ENCODE results near the gene NLRP7. TPM values are rescaled to one million over a fixed set of nuclear protein-coding genes. Genes with fewer than 3 reads are reported as not detected.
"Not testable (repeated sequence)": the region's sequence is repeated elsewhere in the genome, so short reads cannot be mapped to it uniquely, and the experiment has no call there.

Gene NLRP7
- total RNA-seq, 2 donors from 2014 or later = 1.1 to 1.2 TPM

- ATAC-seq (peak; percentile 94 to 97), DNase-seq (ENCODE audit: low spot score) (peak; percentile 93)
- H3K4me1 Mint-ChIP-seq (ENCODE audit: low read depth in 2 of 2) = peaks cover 39 to 44% of the 10 kb centered on the region in 2 donors
- peak within 1 kb of the TSS; percentile 95 to 97 for H3K27ac Mint-ChIP-seq
- H3K36me3 Mint-ChIP-seq = peaks cover 6% of the 10 kb centered on the region
- H3K27me3 Mint-ChIP-seq = no peaks in the 10 kb centered on the region
- peak within 1 kb of the TSS; percentile 91 for H3K4me3 Mint-ChIP-seq
- H3K9me3 Mint-ChIP-seq = no peaks in the 10 kb centered on the region
Measured at GRCh38 chr19:54905803-54906511, 41.4 kb downstream of the NLRP7 start, which contains the start of gene NCR1. TSS of gene NCR1 (plus strand) at chr19:54906148. CDS start at chr19:54906188, 40 bp downstream.

GRCh38 chr19:54905421-54905802 lies 41.9 kb downstream of the NLRP7 start:
- ATAC-seq (no peak), DNase-seq (ENCODE audit: low spot score) (no peak)
- peaks cover under 1% of the 10 kb centered on the region for H3K36me3 Mint-ChIP-seq
- peak overlapping the region; percentile 95 to 97 for H3K27ac Mint-ChIP-seq
- no peaks in the 10 kb centered on the region for H3K9me3 Mint-ChIP-seq
- H3K4me1 Mint-ChIP-seq (ENCODE audit: low read depth in 2 of 2) = peaks cover 38 to 42% of the 10 kb centered on the region in 2 donors
- no peaks in the 10 kb centered on the region for H3K27me3 Mint-ChIP-seq
- H3K4me3 Mint-ChIP-seq = peak overlapping the region; percentile 91

GRCh38 chr19:54904261-54904660 lies 43.1 kb downstream of the NLRP7 start:
- not testable (repeated sequence) for DNase-seq (ENCODE audit: low spot score); H3K36me3 Mint-ChIP-seq; H3K9me3 Mint-ChIP-seq; H3K27me3 Mint-ChIP-seq
- Mint-ChIP-seq H3K27ac (peak overlapping the region; percentile 95 to 97), H3K4me1 (ENCODE audit: low read depth in 2 of 2) (peaks cover 47 to 54% of the 10 kb centered on the region in 2 donors), H3K4me3 (peak overlapping the region; percentile 91)
- peak; percentile 24 to 25 for ATAC-seq

- no peak overlapping the region for H3K4me3 Mint-ChIP-seq
Measured at GRCh38 chr19:54903303-54903702, 44.0 kb downstream of the NLRP7 start.

GRCh38 chr19:54902061-54902460 lies 45.3 kb downstream of the NLRP7 start:
- ATAC-seq (no peak), DNase-seq (ENCODE audit: low spot score) (no peak)
- no peaks in the 10 kb centered on the region for H3K9me3 Mint-ChIP-seq
- H3K4me3 Mint-ChIP-seq = peak overlapping the region; percentile 79
- H3K27ac Mint-ChIP-seq = peak overlapping the region; percentile 83 to 98
- H3K27me3 Mint-ChIP-seq = peaks cover 0 to 7% of the 10 kb centered on the region in 2 donors
- H3K4me1 Mint-ChIP-seq (ENCODE audit: low read depth in 2 of 2) = peaks cover 58 to 66% of the 10 kb centered on the region in 2 donors
- H3K36me3 Mint-ChIP-seq = no peaks in the 10 kb centered on the region

More at GRCh38 chr19:54903303-54903702, 44.0 kb downstream of the NLRP7 start:
- no peaks in the 10 kb centered on the region for H3K9me3 Mint-ChIP-seq
- ATAC-seq (no peak), DNase-seq (ENCODE audit: low spot score) (no peak)
- peaks cover 55 to 64% of the 10 kb centered on the region in 2 donors for H3K4me1 Mint-ChIP-seq (ENCODE audit: low read depth in 2 of 2)
- peak overlapping the region; percentile 95 to 97 for H3K27ac Mint-ChIP-seq
- H3K27me3 Mint-ChIP-seq = peaks cover 0 to 7% of the 10 kb centered on the region in 2 donors
- no peaks in the 10 kb centered on the region for H3K36me3 Mint-ChIP-seq

- H3K36me3 Mint-ChIP-seq, H3K27me3 Mint-ChIP-seq, H3K9me3 Mint-ChIP-seq: not testable (repeated sequence)
- peak overlapping the region; percentile 83 to 98 for H3K27ac Mint-ChIP-seq
- DNase-seq (ENCODE audit: low spot score) = peak; percentile 86
- peaks cover 61 to 65% of the 10 kb centered on the region in 2 donors for H3K4me1 Mint-ChIP-seq (ENCODE audit: low read depth in 2 of 2)
- peak; percentile 53 to 79 for ATAC-seq
- H3K4me3 Mint-ChIP-seq = peak overlapping the region; percentile 79
Measured at GRCh38 chr19:54901153-54901552, 46.2 kb downstream of the NLRP7 start.

- Mint-ChIP-seq H3K4me1 (ENCODE audit: low read depth in 2 of 2) (peaks cover 50 to 53% of the 10 kb centered on the region in 2 donors), H3K27ac (peak overlapping the region; percentile 61 to 98)
Measured at GRCh38 chr19:54899646-54900045, 47.7 kb downstream of the NLRP7 start.

GRCh38 chr19:54898685-54899084 lies 48.6 kb downstream of the NLRP7 start:
- not testable (repeated sequence) for H3K36me3 Mint-ChIP-seq; DNase-seq (ENCODE audit: low spot score); ATAC-seq; H3K4me3 Mint-ChIP-seq; H3K9me3 Mint-ChIP-seq; H3K27me3 Mint-ChIP-seq
- peak overlapping the region in 1 of 2 donors; percentile 98 for H3K27ac Mint-ChIP-seq
- H3K4me1 Mint-ChIP-seq (ENCODE audit: low read depth in 2 of 2) = peaks cover 40 to 47% of the 10 kb centered on the region in 2 donors

More at GRCh38 chr19:54899646-54900045, 47.7 kb downstream of the NLRP7 start:
- H3K4me3 Mint-ChIP-seq = peak overlapping the region; percentile 44
- ATAC-seq; H3K36me3 Mint-ChIP-seq; H3K9me3 Mint-ChIP-seq; H3K27me3 Mint-ChIP-seq; DNase-seq (ENCODE audit: low spot score): not testable (repeated sequence)

GRCh38 chr19:54896036-54896435 lies 51.3 kb downstream of the NLRP7 start:
- ATAC-seq = no peak

GRCh38 chr19:54894106-54894505 lies 53.2 kb downstream of the NLRP7 start:
- H3K27me3 Mint-ChIP-seq; H3K36me3 Mint-ChIP-seq; ATAC-seq; H3K9me3 Mint-ChIP-seq; DNase-seq (ENCODE audit: low spot score); H3K4me3 Mint-ChIP-seq; H3K27ac Mint-ChIP-seq: not testable (repeated sequence)
- peaks cover 10 to 17% of the 10 kb centered on the region in 2 donors for H3K4me1 Mint-ChIP-seq (ENCODE audit: low read depth in 2 of 2)

More at GRCh38 chr19:54896036-54896435, 51.3 kb downstream of the NLRP7 start:
- Mint-ChIP-seq H3K9me3 (no peaks in the 10 kb centered on the region), H3K4me1 (ENCODE audit: low read depth in 2 of 2) (peaks cover 27 to 33% of the 10 kb centered on the region in 2 donors), H3K27me3 (peaks cover 0 to 7% of the 10 kb centered on the region in 2 donors), H3K4me3 (no peak overlapping the region), H3K27ac (peak overlapping the region; percentile 0 to 65), H3K36me3 (no peaks in the 10 kb centered on the region)
- no peak for DNase-seq (ENCODE audit: low spot score)

GRCh38 chr19:54893406-54893805 lies 53.9 kb downstream of the NLRP7 start:
- H3K4me1 Mint-ChIP-seq (ENCODE audit: low read depth in 2 of 2) = peaks cover 3 to 10% of the 10 kb centered on the region in 2 donors
- no peak overlapping the region for H3K27ac Mint-ChIP-seq
- no peaks in the 10 kb centered on the region for H3K27me3 Mint-ChIP-seq
- H3K4me3 Mint-ChIP-seq = no peak overlapping the region
- H3K9me3 Mint-ChIP-seq = no peaks in the 10 kb centered on the region
- no peak for DNase-seq (ENCODE audit: low spot score)
- no peaks in the 10 kb centered on the region for H3K36me3 Mint-ChIP-seq
- ATAC-seq = no peak

- no peak overlapping the region for H3K4me3 Mint-ChIP-seq
- peak overlapping the region in 1 of 2 donors; percentile 69 for H3K27ac Mint-ChIP-seq
- H3K27me3 Mint-ChIP-seq = no peaks in the 10 kb centered on the region
- ATAC-seq (no peak), DNase-seq (ENCODE audit: low spot score) (no peak)
- H3K4me1 Mint-ChIP-seq (ENCODE audit: low read depth in 2 of 2) = no peaks in the 10 kb centered on the region
- no peaks in the 10 kb centered on the region for H3K9me3 Mint-ChIP-seq
- H3K36me3 Mint-ChIP-seq = no peaks in the 10 kb centered on the region
Measured at GRCh38 chr19:54889566-54889965, 57.8 kb downstream of the NLRP7 start.

- DNase-seq (ENCODE audit: low spot score) (no peak), ATAC-seq (peak in 1 of 2 donors; percentile 40)
- H3K27ac Mint-ChIP-seq = peak overlapping the region in 1 of 2 donors; percentile 57
- no peaks in the 10 kb centered on the region for H3K36me3 Mint-ChIP-seq
- peaks cover 0 to 5% of the 10 kb centered on the region in 2 donors for H3K4me1 Mint-ChIP-seq (ENCODE audit: low read depth in 2 of 2)
- H3K27me3 Mint-ChIP-seq = no peaks in the 10 kb centered on the region
- H3K9me3 Mint-ChIP-seq = no peaks in the 10 kb centered on the region
- no peak overlapping the region for H3K4me3 Mint-ChIP-seq
Measured at GRCh38 chr19:54888239-54888638, 59.1 kb downstream of the NLRP7 start.

GRCh38 chr19:54883228-54883627 lies 64.1 kb downstream of the NLRP7 start:
- Mint-ChIP-seq H3K4me3 (peak overlapping the region; percentile 50), H3K9me3 (no peaks in the 10 kb centered on the region), H3K27ac (peak overlapping the region; percentile 46 to 82), H3K27me3 (peaks cover 7 to 9% of the 10 kb centered on the region in 2 donors), H3K36me3 (no peaks in the 10 kb centered on the region), H3K4me1 (ENCODE audit: low read depth in 2 of 2) (peaks cover 6 to 17% of the 10 kb centered on the region in 2 donors)
- peak; percentile 57 to 58 for ATAC-seq
- DNase-seq (ENCODE audit: low spot score) = no peak

Measured in natural killer cell treated with Interleukin-12 subunit alpha and Interleukin-12 subunit beta and Interleukin-15 and Interleukin-18, amount 100 ng/mL, for 72 hours (primary cell).